Colonic mucosa (tissue), 4 donors: ENCODE measurements around the gene ARFGAP3. TPM values are rescaled to one million over a fixed set of nuclear protein-coding genes. Genes with fewer than 3 reads are reported as not detected.

ENCODE experiments used
- DNase-seq: peaks from one replicate; pipeline ENCODE4 v3.0.0-alpha.2; 2020
- H3K27ac ChIP-seq: fragments of 200-600 bp; one replicate; pipeline ENCODE4 v1.8.0; 2021
- H3K27me3 ChIP-seq: fragments of 200-600 bp; one replicate; pipeline ENCODE4 v1.8.0; 2021
- H3K36me3 ChIP-seq: fragments of 200-600 bp; one replicate; pipeline ENCODE4 v1.8.0; 2021
- H3K4me1 ChIP-seq: fragments of 200-600 bp; one replicate; pipeline ENCODE4 v1.8.0; 2021; ENCODE audit warnings: mild to moderate bottlenecking
- H3K4me3 ChIP-seq: fragments of 200-600 bp; one replicate; pipeline ENCODE4 v1.8.0; 2021
- H3K9ac ChIP-seq, 2 donors: one replicate each; pipeline ENCODE4 v1.7.0; 2013; ENCODE audit warnings: control low read depth in 2 of 2, low read depth in 2 of 2, low read length in 2 of 2
- H3K9me3 ChIP-seq: fragments of 200-600 bp; one replicate; pipeline ENCODE4 v1.8.0; 2021
- CTCF ChIP-seq: fragments of 200-600 bp; IDR thresholded peaks from one replicate; pipeline ENCODE4 v1.8.0; 2022; ENCODE audit warnings: antibody characterized with exemption, mild to moderate bottlenecking
- intact Hi-C: fragments of 100-400 bp; cut with DNase I; formaldehyde crosslinking; loops from one replicate; pipeline ENCODE4 v1.14.1; 2022
- total RNA-seq, 2 donors: library from RNA; stranded (reverse); fragmentation: NEBNext Ultra II Directional in 1 of 2; extraction: Animal tissue kit (Norgen Biotek cat#: 25700) in 1 of 2; gene quantifications; one replicate each; pipeline ENCODE4 v1.2.1, GENCODE V29; 2021
- donor health status: healthy.
- donor health status: DM: no; HTN: no; CAD: no.
- donor health status: DM: no; HTN: no; CAD: no.

The ARFGAP3 gene
- total RNA-seq, 2 donors from 2014 or later = 29.4 to 47.7 TPM

GRCh38 chr22:42878561-42879305 lies 21.7 kb upstream of the ARFGAP3 start:
- Histone ChIP-seq H3K27ac (no peak overlapping the region), H3K27me3 (no peaks in the 10 kb centered on the region), H3K9ac (no peak overlapping the region), H3K4me3 (no peak overlapping the region), H3K9me3 (no peaks in the 10 kb centered on the region), H3K4me1 (no peaks in the 10 kb centered on the region), H3K36me3 (peaks cover 30% of the 10 kb centered on the region)
- DNase-seq = no peak
- TF ChIP-seq CTCF = no peak
- intact Hi-C loops = no loop called here

- intact Hi-C loops = no loop called here
- no peak overlapping the region for H3K9ac ChIP-seq
Measured at GRCh38 chr22:42877597-42878340, 20.7 kb upstream of the ARFGAP3 start.

GRCh38 chr22:42877158-42877557 lies 20.1 kb upstream of the ARFGAP3 start:
- Histone ChIP-seq H3K9me3 (no peaks in the 10 kb centered on the region), H3K4me1 (no peaks in the 10 kb centered on the region), H3K9ac (no peak overlapping the region), H3K36me3 (peaks cover 26% of the 10 kb centered on the region), H3K4me3 (no peak overlapping the region), H3K27me3 (no peaks in the 10 kb centered on the region), H3K27ac (no peak overlapping the region)
- intact Hi-C loops = no loop called here
- DNase-seq = no peak
- no peak for TF ChIP-seq CTCF

More at GRCh38 chr22:42877597-42878340, 20.7 kb upstream of the ARFGAP3 start:
- Histone ChIP-seq H3K4me1 (no peaks in the 10 kb centered on the region), H3K27ac (no peak overlapping the region), H3K27me3 (no peaks in the 10 kb centered on the region), H3K9me3 (no peaks in the 10 kb centered on the region), H3K36me3 (peaks cover 30% of the 10 kb centered on the region), H3K4me3 (no peak overlapping the region)
- no peak for TF ChIP-seq CTCF
- no peak for DNase-seq

- no peaks in the 10 kb centered on the region for H3K9me3 ChIP-seq
- H3K9ac ChIP-seq = no peak overlapping the region
- peaks cover 32% of the 10 kb centered on the region for H3K36me3 ChIP-seq
- H3K4me1 ChIP-seq = no peaks in the 10 kb centered on the region
- intact Hi-C loops = no loop called here
- H3K27ac ChIP-seq = no peak overlapping the region
- no peak for TF ChIP-seq CTCF
- H3K27me3 ChIP-seq = no peaks in the 10 kb centered on the region
- no peak overlapping the region for H3K4me3 ChIP-seq
- DNase-seq = no peak
Measured at GRCh38 chr22:42876041-42876440, 19.0 kb upstream of the ARFGAP3 start.

- intact Hi-C loops = no loop called here
- H3K4me3 ChIP-seq = no peak overlapping the region
- no peaks in the 10 kb centered on the region for H3K9me3 ChIP-seq
- no peaks in the 10 kb centered on the region for H3K27me3 ChIP-seq
- no peaks in the 10 kb centered on the region for H3K4me1 ChIP-seq
- DNase-seq = no peak
- H3K27ac ChIP-seq = no peak overlapping the region
- TF ChIP-seq CTCF = no peak
- no peak overlapping the region for H3K9ac ChIP-seq
- peaks cover 17% of the 10 kb centered on the region for H3K36me3 ChIP-seq
Measured at GRCh38 chr22:42874010-42874409, 16.9 kb upstream of the ARFGAP3 start.
